Measurements from ENCODE around the gene NOL4L.

Gene NOL4L

DNA sequence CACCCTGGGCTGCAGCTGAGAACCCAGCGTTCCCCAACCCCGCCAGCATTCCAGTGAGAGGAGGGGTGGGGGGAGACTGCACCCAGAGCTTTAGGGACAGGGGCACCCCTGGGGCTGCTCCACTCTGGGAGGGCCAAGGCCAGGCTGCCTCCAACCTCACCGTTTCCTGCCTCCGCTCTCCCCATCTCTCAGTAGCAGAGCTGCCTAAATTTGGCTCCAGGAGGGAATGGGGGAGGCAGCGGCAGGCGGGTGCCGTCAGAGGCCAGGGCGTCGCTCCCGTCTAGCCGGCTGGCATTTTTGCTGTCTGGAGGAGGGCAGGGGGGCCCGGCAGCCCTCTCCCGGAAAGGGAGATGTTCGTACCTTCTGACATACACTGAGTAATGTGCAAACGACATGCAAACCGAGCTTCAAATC lies 46.6 kb downstream of the NOL4L start:
- no peak for DNase-seq

DNA sequence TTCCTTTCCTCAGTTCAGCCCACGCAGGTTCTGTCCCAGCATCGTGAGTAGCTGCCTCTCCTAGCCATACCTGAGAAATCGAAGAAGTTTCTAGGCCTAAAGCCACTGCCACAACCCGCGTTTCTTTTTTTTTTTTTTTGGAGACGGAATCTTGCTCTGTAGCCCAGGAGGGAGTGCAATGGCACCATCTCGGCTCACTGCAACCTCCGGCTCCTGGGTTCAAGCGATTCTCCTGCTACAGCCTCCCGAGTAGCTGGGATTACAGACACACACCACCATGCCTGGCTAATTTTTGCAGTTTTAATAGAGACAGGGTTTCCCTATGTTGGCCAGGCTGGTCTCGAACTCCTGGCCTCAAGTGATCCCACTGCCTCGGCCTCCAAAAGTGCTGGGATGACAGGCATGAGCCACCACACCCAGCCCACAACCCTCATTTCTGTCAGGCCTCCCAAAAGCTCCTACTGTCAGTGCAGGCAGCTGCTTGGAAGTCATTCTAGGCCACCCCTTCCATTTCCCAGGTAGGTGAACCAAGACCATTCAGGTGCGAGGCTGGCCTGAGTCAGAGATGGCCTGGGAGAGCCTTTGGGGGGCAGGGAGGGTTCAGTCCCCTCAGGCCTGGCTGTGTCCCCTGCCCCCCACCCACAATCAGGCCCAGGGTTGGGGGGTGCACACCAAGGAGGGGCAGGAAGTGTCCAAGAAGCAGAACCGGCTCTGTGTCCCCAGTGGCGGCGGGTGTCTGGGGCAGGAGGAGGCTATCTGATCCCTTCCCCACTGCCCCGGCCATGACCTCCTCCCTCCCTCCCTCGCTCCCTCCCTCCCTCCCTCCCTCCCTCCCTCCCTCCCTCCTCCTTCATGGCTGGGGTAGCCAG lies 47.2 kb downstream of the NOL4L start:
- no peak for DNase-seq

DNA sequence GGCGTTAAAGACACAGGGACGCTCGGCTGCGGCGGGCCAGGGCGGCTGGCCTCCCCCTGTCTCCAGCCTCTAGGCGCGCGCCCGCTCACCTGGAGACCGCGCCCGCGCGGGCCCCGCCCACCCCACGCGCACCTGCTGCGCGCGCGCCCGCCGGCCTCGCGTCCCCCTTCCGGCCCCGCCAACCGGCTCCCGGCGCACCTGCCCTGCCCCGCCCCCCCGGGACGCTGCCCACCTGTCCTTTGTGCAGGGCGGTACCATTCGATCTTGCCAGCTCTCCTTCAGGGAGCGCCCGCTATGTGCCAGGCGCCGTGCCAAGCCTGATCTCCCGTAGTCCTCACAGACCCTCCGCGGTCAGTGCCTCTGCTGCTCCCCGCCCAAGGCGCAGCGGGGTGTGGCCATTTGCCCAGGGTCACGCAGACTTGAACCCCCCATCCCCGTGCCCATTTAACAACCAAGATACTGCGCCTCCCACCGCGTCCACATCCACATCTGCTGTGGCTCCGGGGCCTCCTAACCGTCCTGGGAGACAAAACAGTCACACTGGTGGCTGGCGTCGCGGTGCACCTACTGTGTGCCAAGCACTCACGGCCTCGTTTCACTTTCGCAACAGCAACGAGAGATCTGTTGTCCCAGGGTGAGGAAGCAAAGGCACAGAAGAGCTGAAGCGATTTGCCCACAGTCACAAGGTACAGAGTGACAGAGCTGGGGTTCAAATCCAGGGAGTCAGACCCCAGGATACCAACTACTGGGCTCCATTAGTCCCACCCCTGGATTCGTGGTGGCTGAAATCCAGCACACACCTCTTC lies 48.1 kb downstream of the NOL4L start:
- DNase-seq, result peak; percentile 86

DNA sequence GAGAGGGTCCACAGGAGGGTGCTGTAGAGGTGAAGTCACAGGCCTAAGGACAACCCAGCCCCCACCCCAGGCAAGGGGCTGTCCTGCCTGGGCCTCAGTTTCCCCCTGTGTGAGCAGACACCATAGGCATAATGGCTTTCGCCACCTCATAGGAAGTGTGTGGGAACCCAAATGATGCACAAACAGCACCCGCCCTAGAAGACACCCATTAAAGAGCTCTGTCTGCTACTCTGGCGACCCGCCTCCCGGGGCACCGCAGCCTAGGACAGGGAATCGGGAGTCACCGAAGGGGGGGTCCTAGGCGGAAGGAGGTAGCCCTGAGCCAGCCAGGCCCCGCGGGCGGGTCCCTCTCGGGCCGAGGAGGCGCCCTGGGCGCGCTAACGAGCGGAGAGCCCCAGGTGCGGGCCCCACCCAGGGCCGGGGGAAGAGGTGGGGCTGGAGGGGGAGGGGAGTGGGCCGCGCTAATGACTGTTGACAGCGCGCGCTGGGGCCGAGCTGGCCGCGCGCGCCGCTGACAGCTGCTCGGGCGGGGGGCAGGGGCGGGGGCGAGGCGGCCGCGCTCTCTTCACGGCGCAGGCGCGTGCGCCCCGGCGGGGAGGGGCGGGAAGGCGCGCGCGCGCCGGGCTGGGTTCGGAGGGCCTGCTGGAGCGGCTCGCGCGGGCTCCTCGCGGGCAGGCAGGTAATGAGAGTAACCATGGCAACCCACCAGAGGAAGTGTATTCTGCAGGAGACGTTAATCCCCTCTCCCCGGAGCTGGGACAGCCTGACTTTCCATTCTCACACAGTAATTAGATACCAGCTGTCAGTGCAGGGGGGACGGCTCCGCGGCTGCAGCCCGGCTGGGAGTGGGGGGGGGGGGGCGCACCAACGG lies 48.9 kb downstream of the NOL4L start:
- peak; percentile 88 for DNase-seq

DNA sequence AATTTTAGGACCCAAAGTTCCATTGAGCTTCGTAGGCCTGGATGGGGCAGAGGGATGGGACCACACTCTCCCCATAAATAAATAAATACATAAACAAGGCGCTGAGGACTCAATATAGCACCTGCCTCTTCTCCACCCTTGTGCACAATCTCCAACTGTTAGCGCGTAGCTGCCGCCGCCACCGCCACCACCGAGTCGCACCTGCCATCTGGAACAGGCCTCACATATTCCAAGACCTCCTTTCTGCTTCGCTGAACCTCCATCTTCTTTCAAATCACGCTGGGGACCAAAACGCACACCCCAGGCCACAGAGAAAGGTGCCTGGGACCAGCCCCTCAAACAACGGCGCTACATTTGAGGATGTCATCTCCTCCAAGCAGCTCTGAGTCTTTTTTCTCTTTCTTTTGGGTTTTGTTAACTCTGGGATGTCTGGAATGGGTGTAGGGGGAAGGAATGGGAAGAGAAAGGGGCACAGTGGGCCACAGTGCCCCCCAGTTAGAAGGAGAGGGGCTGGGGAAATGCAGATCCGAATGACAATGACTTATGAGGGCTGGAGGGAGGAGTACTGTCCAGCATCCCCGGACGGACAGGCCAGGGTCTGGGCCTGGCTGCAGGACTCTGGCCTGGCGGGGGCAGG lies 49.7 kb downstream of the NOL4L start:
- DNase-seq, result no peak

DNA sequence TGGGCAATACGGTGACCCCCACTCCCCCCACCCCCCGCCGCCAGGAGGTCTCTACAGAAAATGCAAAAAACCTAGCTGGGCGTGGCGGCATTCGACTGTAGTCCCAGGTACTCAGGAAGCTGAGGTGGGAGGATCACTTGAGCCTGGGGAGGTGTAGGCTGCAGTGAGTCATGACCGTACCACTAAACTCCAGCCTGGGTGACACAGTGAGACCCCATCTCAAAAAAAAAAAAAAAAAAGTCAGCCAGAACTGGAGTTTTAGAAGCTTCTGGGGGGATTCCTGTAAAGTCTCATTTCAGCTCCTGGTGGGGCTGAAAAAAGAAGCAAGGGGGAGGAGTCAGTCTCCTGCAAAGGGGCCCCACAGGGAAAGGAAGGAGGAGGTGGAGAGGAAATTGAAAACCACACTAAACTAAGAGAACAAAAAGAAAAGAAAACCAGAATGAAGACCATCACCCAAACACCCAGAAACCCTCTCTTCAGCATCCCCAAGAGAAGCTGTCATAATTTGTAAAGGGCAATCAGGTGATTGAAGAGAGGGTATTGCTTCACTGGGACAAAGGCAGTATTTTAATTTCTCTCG lies 50.4 kb downstream of the NOL4L start:
- DNase-seq, result no peak

DNA sequence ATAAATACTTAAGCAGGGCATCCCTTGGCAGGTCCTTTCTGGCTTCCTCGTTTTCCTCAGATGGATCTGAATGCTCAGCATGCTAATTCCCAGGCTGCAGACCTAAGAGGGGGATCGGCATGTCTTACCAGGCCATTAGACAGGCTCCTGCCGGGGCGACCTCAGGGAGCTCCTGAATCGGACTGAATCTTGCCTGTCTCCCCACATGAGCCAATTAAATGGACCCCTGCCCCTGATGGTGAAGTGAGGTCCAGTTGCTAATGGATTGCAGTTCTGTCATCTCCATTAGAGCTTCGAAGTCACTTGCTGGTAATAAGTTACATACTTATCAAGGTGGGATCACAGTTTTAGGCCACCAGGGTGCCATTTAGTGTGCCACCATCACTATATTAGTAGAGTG lies 51.4 kb downstream of the NOL4L start:
- DNase-seq, result no peak

DNA sequence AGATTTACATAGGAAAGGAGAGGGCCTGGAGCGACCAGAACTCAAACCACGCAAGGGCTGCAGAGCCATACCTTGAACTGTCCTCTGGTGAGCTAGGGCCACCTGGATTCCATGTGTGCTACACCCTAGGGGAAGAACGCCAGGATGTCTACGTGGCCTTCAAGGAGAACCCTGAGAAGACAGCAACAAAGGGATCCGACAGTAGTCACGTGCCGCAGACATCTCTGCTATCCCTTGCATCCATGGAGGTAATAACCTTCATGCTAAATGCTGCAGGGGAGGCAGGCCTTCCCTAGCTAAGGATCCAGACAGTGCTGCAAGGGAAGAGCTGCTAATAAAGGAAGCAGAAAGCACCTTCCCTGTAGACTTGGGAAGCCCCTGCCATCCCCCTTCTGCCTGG lies 52.9 kb downstream of the NOL4L start:
- no peak for DNase-seq

DNA sequence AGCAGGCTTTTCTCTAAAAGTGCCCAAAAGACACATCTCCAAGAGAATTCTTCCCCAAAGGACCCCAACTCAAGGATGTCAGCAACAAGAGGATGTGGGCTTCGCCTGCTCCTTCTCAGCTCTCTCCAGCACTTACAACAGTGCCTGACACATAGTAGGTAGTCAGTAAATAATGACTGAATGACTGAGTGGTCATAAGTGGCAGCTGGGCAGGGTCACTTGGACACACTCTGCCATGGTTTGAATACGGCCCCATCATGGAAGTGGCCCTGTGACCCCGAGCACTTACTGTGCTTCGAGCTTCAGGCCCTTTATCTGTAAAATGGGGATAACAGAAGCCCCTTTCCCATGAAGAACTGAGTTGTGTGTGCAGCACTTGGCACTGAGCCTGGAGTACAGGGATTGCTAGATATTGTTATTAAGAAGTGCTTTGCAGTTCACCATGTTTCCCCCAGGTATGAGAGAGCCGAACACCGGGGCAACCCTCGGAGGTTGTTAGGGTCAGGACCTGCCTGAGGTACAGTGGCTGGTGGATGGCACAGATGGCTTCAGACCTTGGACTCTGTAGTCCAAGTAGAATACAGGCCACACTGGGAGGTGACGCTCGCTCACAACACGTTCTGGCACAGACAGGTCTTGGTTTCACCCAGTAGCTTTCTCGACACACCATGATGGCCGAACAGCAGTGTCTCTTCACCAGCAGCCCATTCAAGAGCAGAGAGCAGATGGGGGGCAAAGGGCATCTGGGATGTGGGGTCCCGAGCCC lies 56.0 kb downstream of the NOL4L start:
- DNase-seq, result no peak

DNA sequence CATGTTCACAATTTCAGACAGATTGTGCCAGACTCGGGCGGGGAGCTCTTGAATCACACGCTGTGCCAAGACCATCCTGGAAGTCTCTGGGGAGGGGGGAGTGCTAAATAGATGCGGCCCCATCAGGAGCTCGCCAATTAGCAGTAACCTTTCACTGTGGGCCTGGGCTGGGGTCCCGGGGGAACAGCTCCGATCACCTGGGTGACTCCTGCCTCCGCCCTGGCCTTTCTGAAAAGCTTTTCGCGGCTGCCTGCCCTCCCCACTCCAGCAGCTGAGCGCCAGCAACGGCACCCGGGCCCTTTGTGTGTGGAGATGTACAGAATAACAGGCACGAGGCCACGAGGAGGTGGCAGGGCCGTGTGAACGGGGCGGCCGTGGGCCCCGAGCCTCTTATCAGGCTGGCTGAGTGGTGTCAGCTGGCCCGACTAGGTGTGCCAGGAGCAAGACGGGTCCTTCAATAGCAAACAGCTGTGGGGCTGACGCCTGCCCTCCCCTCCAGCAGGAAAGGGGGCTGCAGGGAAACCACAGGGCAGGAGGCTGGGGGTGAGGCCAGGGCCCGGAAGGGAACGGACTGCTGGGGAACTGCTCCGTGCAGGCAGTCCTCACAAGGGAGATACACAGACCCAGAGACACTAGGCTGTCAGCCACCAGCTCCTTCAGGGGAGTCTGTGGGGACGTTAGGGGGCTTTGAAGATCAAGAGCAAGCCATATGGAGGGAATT lies 56.8 kb downstream of the NOL4L start:
- no peak for DNase-seq

DNA sequence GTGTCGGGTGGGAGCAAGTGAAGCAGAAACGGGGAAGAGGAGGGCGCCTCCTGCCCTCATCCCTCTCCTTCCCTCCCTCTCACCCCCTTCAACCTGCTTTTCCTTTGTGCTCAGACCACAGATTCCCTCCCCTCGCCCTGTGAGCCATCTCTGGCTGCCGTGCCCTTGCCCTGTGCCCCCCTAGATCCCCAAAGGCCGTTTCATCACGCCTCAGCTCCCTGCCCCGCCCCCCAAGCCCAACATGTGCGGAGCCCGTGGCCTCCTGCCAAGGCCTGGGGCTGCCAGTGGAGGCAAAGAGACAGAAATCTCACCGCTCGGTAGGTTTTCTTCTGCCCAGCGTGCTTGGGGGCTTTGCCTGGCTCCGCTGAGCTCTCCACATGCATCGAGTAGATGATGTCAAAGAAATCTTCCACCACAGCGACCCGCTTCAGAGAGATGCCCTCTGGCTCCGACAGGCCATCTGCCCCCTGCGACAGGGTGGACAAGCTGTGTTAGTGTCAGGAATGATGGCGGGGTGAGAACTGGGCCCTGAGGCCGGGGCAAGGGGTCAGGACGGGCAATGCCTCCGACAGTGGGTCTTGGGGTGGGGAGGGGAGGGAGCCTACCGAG lies 57.6 kb downstream of the NOL4L start:
- DNase-seq, result no peak

DNA sequence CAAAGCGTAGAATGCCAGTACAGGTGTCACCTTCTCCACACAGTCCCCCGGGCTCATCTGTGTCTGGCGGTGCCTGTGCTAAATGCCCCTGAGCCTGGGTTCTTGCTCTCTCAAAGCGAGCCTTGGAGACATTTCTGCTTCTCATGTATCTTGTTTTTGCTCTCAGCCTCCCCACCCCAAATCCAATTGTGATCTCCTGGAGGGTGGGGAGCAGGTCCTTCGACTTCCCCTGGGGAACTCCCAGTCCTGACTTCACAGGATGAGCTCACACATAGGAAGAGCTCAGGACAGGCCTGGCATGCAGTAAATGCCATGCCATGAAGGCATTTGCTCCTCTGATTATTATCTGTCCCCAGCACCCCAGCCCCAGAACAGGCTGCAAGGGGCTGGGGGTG lies 58.1 kb downstream of the NOL4L start:
- no peak for DNase-seq

DNA sequence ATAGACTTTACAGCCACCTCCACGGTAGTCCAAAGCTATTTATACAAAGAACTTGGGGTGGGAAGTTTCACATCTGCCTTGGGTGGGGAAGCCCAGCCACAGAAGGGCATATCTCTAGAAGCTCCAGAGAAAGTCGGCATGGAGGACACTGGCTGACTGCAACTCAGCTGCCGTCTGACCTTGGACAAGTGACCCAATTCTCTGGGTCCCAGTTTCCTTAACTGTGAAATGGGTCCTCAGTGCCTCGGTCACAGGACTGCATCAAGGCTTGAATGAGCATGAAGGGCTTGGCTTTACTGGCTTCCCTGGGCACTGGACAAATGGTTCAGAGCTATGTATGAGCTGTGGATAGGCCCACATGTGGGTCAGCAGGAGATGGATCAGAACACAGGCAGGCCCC lies 58.6 kb downstream of the NOL4L start:
- DNase-seq, result no peak

DNA sequence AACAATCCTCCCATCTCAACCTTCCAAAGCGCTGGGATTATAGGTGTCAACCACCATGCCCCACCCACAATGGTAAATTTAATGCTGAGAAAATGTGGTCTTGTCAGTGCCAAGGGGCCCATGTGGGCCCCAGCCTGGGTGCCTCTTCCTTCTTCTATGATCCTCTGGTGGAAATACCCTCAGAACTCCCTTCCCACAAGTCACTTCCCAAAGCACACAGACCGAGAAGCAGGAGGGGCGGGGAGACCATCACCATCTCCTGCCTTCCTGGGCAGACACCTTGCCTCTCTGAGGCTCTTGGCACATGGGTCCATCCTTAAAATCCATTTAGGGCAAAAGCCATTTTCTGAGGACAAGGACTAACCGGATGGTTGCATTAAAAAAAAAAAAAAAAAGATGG lies 59.0 kb downstream of the NOL4L start:
- DNase-seq, result no peak

DNA sequence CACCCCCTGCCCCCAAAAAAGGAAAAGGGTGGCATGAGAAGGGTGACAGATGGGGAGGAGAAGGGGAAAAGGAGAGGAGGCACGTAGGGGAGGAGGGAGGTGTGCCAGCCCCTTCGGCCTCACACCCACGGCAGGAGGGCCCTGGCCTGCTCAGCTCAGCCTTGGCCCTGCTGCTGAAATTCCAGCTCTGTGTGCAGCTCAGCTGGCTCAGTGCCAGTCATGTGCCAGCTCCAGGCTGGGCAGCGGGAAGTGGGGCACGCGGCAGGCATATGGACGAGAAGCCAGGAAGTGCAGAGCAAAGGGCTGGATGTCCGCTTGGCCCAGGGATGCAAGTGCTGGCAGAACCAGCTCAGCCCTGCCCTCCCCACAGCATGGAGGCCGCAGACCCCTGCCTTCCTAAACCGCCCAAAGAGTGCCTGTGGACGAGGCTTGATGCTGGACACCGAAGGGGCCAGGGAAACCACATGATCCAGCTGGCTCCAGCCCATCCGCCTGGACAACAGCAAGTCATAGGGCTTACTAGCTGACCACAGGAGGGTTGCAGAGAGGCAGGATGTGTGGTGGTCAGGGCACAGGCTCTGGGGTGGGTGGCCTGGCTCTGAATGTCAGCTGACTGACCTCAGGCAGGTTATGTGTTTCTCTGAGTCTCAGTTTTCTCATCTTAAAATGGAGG lies 60.2 kb downstream of the NOL4L start:
- peak; percentile 33 for DNase-seq

DNA sequence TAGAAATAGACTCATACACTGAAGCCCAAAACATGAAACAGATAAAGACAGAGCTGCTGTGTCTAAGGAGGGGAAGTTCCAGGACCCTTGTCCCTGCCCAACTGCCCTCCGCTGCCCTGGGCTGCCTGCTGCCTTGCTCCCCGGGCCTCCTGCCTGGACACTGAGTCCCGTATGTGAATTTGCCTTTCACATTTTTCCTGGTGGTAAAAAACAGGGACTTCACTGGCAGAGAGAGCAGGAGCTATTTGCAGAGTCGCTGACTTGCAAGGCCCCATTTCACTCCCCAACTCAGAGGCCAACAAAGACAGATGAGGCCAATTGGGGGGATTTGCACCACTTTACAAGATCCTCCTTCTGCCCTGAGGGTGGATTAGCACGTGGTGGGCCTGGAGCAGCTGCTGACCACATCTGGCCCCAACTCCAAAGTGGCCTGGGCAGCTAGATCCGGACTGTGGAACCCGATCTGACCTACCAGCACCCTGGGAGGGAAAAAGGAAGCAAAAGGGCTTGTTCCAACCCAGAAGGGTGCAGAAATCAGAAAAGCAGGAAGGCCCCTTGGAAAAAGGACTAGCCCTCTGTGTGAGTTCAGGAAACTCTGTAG lies 61.4 kb downstream of the NOL4L start:
- no peak for DNase-seq

DNA sequence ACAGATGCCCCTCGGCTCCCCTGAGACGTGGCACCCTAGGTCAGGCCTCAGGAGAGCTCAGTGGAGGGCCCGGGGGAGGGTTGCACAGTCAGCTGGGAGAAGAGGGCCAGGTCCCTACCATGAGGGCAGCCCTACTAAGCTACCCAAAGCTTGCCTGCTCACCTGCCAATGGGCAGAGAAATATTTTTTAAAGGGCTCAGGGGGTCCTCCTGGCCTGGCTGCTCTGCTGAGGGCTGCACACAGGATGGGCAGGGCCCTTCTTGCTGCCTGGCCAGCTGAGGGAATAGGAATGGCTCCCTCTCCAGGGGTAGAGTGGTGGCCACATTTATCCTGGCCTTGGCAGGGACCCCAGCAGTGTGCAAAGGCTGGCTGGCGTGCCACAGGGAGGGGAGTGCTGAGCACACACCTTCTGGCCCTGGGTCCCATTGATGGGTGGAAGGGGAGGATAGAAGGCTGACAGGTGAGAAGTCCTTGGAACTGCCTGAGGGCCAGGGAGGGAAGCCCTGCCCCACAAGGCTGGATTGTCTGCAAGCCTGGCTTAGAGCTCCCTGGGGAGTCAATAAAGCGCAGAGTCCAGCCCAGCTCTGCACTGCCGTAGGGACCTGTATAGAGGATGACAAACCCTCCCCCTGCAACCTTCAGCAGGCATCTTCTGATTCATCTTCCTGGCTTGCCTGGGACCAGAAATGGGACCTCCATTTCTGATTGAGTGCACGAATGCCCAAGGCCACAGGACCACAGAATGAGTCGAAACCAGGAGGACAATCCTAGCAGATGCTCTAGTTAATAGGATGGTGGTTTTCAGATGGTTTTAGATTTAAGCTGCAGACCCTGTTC lies 62.1 kb downstream of the NOL4L start:
- DNase-seq, result no peak

DNA sequence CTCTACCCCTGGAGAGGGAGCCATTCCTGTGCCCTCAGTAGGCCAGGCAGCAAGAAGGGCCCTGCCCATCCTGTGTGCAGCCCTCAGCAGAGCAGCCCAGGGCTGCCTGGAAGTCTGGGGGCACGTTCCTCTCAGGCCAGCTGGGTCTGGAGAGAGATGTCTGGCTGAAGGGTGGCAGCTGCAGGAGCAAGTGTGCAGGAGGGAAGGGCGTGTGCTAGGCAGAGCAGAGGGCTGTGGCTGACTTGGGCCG lies 62.7 kb downstream of the NOL4L start:
- no peak for DNase-seq
